AG04449 (cell line): ENCODE measurements around the gene DNMT1.

Experiments
- CTCF ChIA-PET: fragments of 350-600 bp; formaldehyde crosslinking; extraction: SDS; loops from one replicate; lab custom pipeline; 2021; ENCODE audit warnings: antibody characterized with exemption; lab: Yijun Ruan, JAX
- POLR2A ChIA-PET: fragments of 400-600, 350-600 bp; formaldehyde crosslinking; extraction: SDS; loops from one replicate; lab custom pipeline; 2020; ENCODE audit warnings: antibody characterized with exemption, inconsistent platforms; lab: Yijun Ruan, JAX
- DNase-seq: peaks from one replicate; pipeline ENCODE4 v3.0.0-alpha.2; 2010; ENCODE audit warnings: low read depth, low spot score
- H3K4me3 ChIP-seq: 2 replicates; pipeline ENCODE4 v1.5.1; 2011; ENCODE audit warnings: low read depth, mild to moderate bottlenecking, control low read depth, low read length
- CTCF ChIP-seq: IDR thresholded peaks from one replicate; pipeline ENCODE4 v1.5.1; 2011; ENCODE audit warnings: mild to moderate bottlenecking, moderate library complexity, low read length, control low read depth, inconsistent platforms; ENCODE audit not compliant: insufficient read depth; ENCODE audit errors: missing control alignments

The DNMT1 gene

GRCh38 chr19:10110972-10111317 is 83.8 kb downstream of the DNMT1 start:
- no peak for TF ChIP-seq CTCF
- POLR2A ChIA-PET = interaction anchor here (0.7 kb wide), 1 partner anchor 15 kb away, joined by 3 read pairs; no protein-coding TSS in a partner anchor

GRCh38 chr19:10110076-10110971 is 84.4 kb downstream of the DNMT1 start:
- no peak for TF ChIP-seq CTCF
- H3K4me3 ChIP-seq = no peak overlapping the region
- DNase-seq = no peak
- CTCF ChIA-PET = interaction anchor here (0.9 to 6.1 kb wide), 6 partner anchors 8 to 180 kb away, joined by 3 to 93 read pairs (median 6); partner anchors contain the start of gene EIF3G
- POLR2A ChIA-PET = interaction anchor here (0.5 to 0.7 kb wide), 3 partner anchors 10 to 182 kb away, joined by 3 to 4 read pairs (median 4); no protein-coding TSS in a partner anchor

More at GRCh38 chr19:10110972-10111317, 83.8 kb downstream of the DNMT1 start:
- DNase-seq = no peak
- CTCF ChIA-PET = interaction anchor here (1.5 to 6.1 kb wide), 2 partner anchors 8 to 180 kb away, joined by 6 to 93 read pairs; partner anchors contain the start of gene EIF3G
- H3K4me3 ChIP-seq = no peak overlapping the region

- DNase-seq = no peak
- ChIA-PET POLR2A (interaction anchor here (0.5 to 0.6 kb wide), 2 partner anchors 11 to 181 kb away, joined by 4 read pairs; no protein-coding TSS in a partner anchor), CTCF (interaction anchor here (0.9 to 6.1 kb wide), 6 partner anchors 9 to 179 kb away, joined by 3 to 93 read pairs (median 6); partner anchors contain the start of gene EIF3G)
- no peak for TF ChIP-seq CTCF
- no peak overlapping the region for H3K4me3 ChIP-seq
Observed at GRCh38 chr19:10109528-10109927, 85.2 kb downstream of the DNMT1 start.

- CTCF ChIA-PET = interaction anchor here (1.1 to 6.1 kb wide), 5 partner anchors 9 to 281 kb away, joined by 3 to 93 read pairs (median 7); partner anchors contain the start of gene EIF3G
- no peak for DNase-seq
- POLR2A ChIA-PET = interaction anchor here (0.8 to 3.3 kb wide), 2 partner anchors 8 to 12 kb away, joined by 3 to 34 read pairs; no protein-coding TSS in a partner anchor
- no peak overlapping the region for H3K4me3 ChIP-seq
- no peak for TF ChIP-seq CTCF
Observed at GRCh38 chr19:10107817-10108367, 86.9 kb downstream of the DNMT1 start.

- no peak for DNase-seq
- H3K4me3 ChIP-seq = peak overlapping the region; percentile 86
- no peak for TF ChIP-seq CTCF
- POLR2A ChIA-PET = interaction anchor here (1.3 to 3.3 kb wide), 2 partner anchors 9 to 119 kb away, joined by 3 to 34 read pairs; no protein-coding TSS in a partner anchor
- CTCF ChIA-PET = interaction anchor here (1.1 to 6.1 kb wide), 5 partner anchors 8 to 281 kb away, joined by 3 to 93 read pairs (median 7); partner anchors contain the start of gene EIF3G
Observed at GRCh38 chr19:10107254-10107653, 87.5 kb downstream of the DNMT1 start.
